ENCODE results near the gene LMO3. TPM values are rescaled to one million over a fixed set of nuclear protein-coding genes. Genes with fewer than 3 reads are reported as not detected.

LMO3 gene
- total RNA-seq, 2 donors from 2014 or later: 45.4 to 49.5 TPM

DNA sequence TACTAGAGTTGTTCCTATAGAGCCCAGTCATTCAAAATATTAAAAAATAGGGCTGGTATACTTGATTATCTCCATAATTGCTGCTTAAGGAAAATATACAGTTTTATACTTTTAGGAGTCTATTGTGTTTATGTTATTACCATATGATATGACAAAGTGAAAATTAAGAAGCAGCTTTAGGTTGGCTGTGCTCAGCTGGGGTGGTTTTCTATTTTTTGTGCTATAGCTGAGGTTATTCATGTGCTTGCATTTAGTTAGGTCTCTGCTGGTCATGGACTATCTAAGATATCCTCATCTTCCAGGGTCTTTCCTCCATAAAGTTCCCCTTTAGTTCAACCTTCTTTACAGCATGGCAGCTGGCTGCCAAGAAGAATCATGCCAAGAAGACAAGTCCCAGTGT is 13.6 kb upstream of the LMO3 start:
- no peak overlapping the region for H3K4me3 ChIP-seq
- no peaks in the 10 kb centered on the region for H3K36me3 ChIP-seq
- no peaks in the 10 kb centered on the region for H3K27me3 ChIP-seq (replicated peaks; ENCODE audit: insufficient read depth)
- H3K4me1 ChIP-seq (ENCODE audit: control insufficient read depth in 1 of 2, low read depth in 2 of 2): no peaks in the 10 kb centered on the region
- TF ChIP-seq, protein P1, sequence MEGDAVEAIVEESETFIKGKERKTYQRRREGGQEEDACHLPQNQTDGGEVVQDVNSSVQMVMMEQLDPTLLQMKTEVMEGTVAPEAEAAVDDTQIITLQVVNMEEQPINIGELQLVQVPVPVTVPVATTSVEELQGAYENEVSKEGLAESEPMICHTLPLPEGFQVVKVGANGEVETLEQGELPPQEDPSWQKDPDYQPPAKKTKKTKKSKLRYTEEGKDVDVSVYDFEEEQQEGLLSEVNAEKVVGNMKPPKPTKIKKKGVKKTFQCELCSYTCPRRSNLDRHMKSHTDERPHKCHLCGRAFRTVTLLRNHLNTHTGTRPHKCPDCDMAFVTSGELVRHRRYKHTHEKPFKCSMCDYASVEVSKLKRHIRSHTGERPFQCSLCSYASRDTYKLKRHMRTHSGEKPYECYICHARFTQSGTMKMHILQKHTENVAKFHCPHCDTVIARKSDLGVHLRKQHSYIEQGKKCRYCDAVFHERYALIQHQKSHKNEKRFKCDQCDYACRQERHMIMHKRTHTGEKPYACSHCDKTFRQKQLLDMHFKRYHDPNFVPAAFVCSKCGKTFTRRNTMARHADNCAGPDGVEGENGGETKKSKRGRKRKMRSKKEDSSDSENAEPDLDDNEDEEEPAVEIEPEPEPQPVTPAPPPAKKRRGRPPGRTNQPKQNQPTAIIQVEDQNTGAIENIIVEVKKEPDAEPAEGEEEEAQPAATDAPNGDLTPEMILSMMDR (IDR thresholded peaks at IDR 0.05): no peak
- DNase-seq (ENCODE audit: low spot score) (no peak), ATAC-seq (ENCODE audit: insufficient number of reproducible peaks, low FRiP score, low read depth) (no peak)
- H3K9me3 ChIP-seq: no peaks in the 10 kb centered on the region
- no peak overlapping the region for H3K27ac ChIP-seq

- H3K36me3 ChIP-seq: no peaks in the 10 kb centered on the region
- no peak overlapping the region for H3K27ac ChIP-seq
- ATAC-seq (ENCODE audit: insufficient number of reproducible peaks, low FRiP score, low read depth) (no peak), DNase-seq (ENCODE audit: low spot score) (no peak)
- H3K4me1 ChIP-seq (ENCODE audit: control insufficient read depth in 1 of 2, low read depth in 2 of 2): peaks cover 0 to 5% of the 10 kb centered on the region in 2 donors
- no peak overlapping the region for H3K4me3 ChIP-seq
- no peaks in the 10 kb centered on the region for H3K9me3 ChIP-seq
- H3K27me3 ChIP-seq (replicated peaks; ENCODE audit: insufficient read depth): no peaks in the 10 kb centered on the region
- TF ChIP-seq, protein P1 (IDR thresholded peaks at IDR 0.05): no peak
Observed at GRCh38 chr12:16618256-16618655, 12.3 kb upstream of the LMO3 start.

GRCh38 chr12:16613199-16613598 is 7.2 kb upstream of the LMO3 start:
- H3K4me3 ChIP-seq: peak overlapping the region; percentile 79

DNA sequence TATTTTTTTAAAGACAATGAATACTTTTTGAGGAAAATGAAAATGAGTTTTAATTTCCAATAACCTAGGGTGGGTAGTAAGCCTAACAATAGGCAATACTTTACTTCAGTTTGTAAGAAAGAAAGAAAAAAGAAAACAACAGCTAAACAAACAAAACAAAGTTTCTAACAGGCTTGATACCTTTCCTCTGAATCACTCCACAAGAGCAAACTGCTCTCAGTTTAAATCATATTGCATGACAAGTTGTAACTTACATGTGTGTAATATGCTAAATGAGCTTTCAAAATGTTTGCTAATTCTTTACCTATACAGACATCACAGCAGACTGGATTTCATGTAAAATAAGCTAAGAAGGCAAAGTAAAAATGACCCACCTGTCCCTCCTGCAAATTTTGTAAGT is 6.7 kb upstream of the LMO3 start:
- DNase-seq (ENCODE audit: low spot score) (no peak), ATAC-seq (ENCODE audit: insufficient number of reproducible peaks, low FRiP score, low read depth) (no peak)
- no peaks in the 10 kb centered on the region for H3K9me3 ChIP-seq
- H3K4me1 ChIP-seq (ENCODE audit: control insufficient read depth in 1 of 2, low read depth in 2 of 2): peaks cover 0 to 31% of the 10 kb centered on the region in 2 donors
- H3K36me3 ChIP-seq: no peaks in the 10 kb centered on the region
- peak overlapping the region; percentile 85 to 88 for H3K27ac ChIP-seq
- TF ChIP-seq, protein P1 (IDR thresholded peaks at IDR 0.05): no peak
- H3K27me3 ChIP-seq (replicated peaks; ENCODE audit: insufficient read depth): no peaks in the 10 kb centered on the region
- H3K4me3 ChIP-seq: peak overlapping the region; percentile 79

More at GRCh38 chr12:16613199-16613598, 7.2 kb upstream of the LMO3 start:
- peaks cover 0 to 26% of the 10 kb centered on the region in 2 donors for H3K4me1 ChIP-seq (ENCODE audit: control insufficient read depth in 1 of 2, low read depth in 2 of 2)
- ATAC-seq (ENCODE audit: insufficient number of reproducible peaks, low FRiP score, low read depth) (no peak), DNase-seq (ENCODE audit: low spot score) (no peak)
- TF ChIP-seq, protein P1 (IDR thresholded peaks at IDR 0.05): no peak
- no peaks in the 10 kb centered on the region for H3K36me3 ChIP-seq
- no peaks in the 10 kb centered on the region for H3K9me3 ChIP-seq
- no peaks in the 10 kb centered on the region for H3K27me3 ChIP-seq (replicated peaks; ENCODE audit: insufficient read depth)
- H3K27ac ChIP-seq: peak overlapping the region; percentile 85 to 88

- Histone ChIP-seq H3K4me3 (peak overlapping the region; percentile 79), H3K36me3 (no peaks in the 10 kb centered on the region), H3K9me3 (no peaks in the 10 kb centered on the region), H3K27ac (peak overlapping the region; percentile 85 to 88), H3K4me1 (ENCODE audit: control insufficient read depth in 1 of 2, low read depth in 2 of 2) (peaks cover 0 to 36% of the 10 kb centered on the region in 2 donors), H3K27me3 (replicated peaks; ENCODE audit: insufficient read depth) (no peaks in the 10 kb centered on the region)
- no peak for DNase-seq (ENCODE audit: low spot score)
- TF ChIP-seq, protein P1 (IDR thresholded peaks at IDR 0.05): no peak
- ATAC-seq (ENCODE audit: insufficient number of reproducible peaks, low FRiP score, low read depth): no peak
Observed at GRCh38 chr12:16611146-16611545, 5.2 kb upstream of the LMO3 start.
